GM21619 (cell line): Measurements from ENCODE around the gene AFAP1.

Experiments used
- ATAC-seq: cut with Tn5 transposase; IDR thresholded peaks from one replicate; pipeline ENCODE4 v1.9.1; 2021; ENCODE audit not compliant: unreplicated experiment

The AFAP1 gene

GRCh38 chr4:7772711-7773385 lies 166.8 kb downstream of the AFAP1 start:
- ATAC-seq, result no peak

GRCh38 chr4:7771541-7772507 lies 167.8 kb downstream of the AFAP1 start:
- peak; percentile 93 for ATAC-seq

GRCh38 chr4:7771056-7771455 lies 168.6 kb downstream of the AFAP1 start:
- no peak for ATAC-seq

- no peak for ATAC-seq
Observed at GRCh38 chr4:7770224-7771050, 169.2 kb downstream of the AFAP1 start.

- ATAC-seq, result no peak
Observed at GRCh38 chr4:7769396-7770223, 170.1 kb downstream of the AFAP1 start.

- no peak for ATAC-seq
Observed at GRCh38 chr4:7768736-7769135, 170.9 kb downstream of the AFAP1 start.

- ATAC-seq, result no peak
Observed at GRCh38 chr4:7767966-7768365, 171.7 kb downstream of the AFAP1 start.

GRCh38 chr4:7767526-7767925 lies 172.1 kb downstream of the AFAP1 start:
- ATAC-seq, result no peak

GRCh38 chr4:7766661-7767345 lies 172.9 kb downstream of the AFAP1 start:
- no peak for ATAC-seq

- ATAC-seq, result no peak
Observed at GRCh38 chr4:7766086-7766485, 173.6 kb downstream of the AFAP1 start.

- ATAC-seq, result no peak
Observed at GRCh38 chr4:7765666-7766065, 174.0 kb downstream of the AFAP1 start.

GRCh38 chr4:7764466-7764865 lies 175.2 kb downstream of the AFAP1 start:
- ATAC-seq, result no peak

- ATAC-seq, result no peak
Observed at GRCh38 chr4:7763788-7764187, 175.9 kb downstream of the AFAP1 start.

- ATAC-seq, result no peak
Observed at GRCh38 chr4:7763106-7763505, 176.6 kb downstream of the AFAP1 start.

GRCh38 chr4:7762376-7763030 lies 177.2 kb downstream of the AFAP1 start:
- ATAC-seq, result no peak

- ATAC-seq, result peak; percentile 76
Observed at GRCh38 chr4:7761720-7762119, 177.9 kb downstream of the AFAP1 start.

GRCh38 chr4:7761312-7761711 lies 178.3 kb downstream of the AFAP1 start:
- no peak for ATAC-seq

GRCh38 chr4:7760706-7761105 lies 179.0 kb downstream of the AFAP1 start:
- ATAC-seq, result no peak

GRCh38 chr4:7760228-7760627 lies 179.4 kb downstream of the AFAP1 start:
- no peak for ATAC-seq
